Right atrium auricular region (tissue), 2 donors: ENCODE data around the gene OR7G2. TPM values are rescaled to one million over a fixed set of nuclear protein-coding genes. Genes with fewer than 3 reads are reported as not detected.

Experiments used
- DNase-seq: peaks from one replicate; pipeline ENCODE4 v3.0.0-alpha.2; 2019; ENCODE audit warnings: low spot score
- H3K27ac ChIP-seq, 2 donors: fragments of 200-600 bp; sonication (generic); 1 replicate in 1 of 2; 2 replicates in 1 of 2; pipeline ENCODE4 v1.5.1; 2016 to 2019
- H3K27me3 ChIP-seq, 2 donors: fragments of 200-600 bp; sonication (generic); one replicate each; pipeline versions ENCODE4 v1.5.1 to v1.6.0; 2017 to 2019
- H3K36me3 ChIP-seq: fragments of 200-600 bp; sonication (generic); one replicate; pipeline ENCODE4 v1.5.1; 2016
- H3K4me1 ChIP-seq, 2 donors: fragments of 200-600 bp; sonication (generic); one replicate each; pipeline versions ENCODE4 v1.5.1 to v1.6.0; 2017 to 2019
- H3K4me3 ChIP-seq, 2 donors: fragments of 200-600 bp; sonication (generic); 1 replicate in 1 of 2; 2 replicates in 1 of 2; pipeline ENCODE4 v1.5.1; 2017 to 2019; ENCODE audit warnings: mild to moderate bottlenecking in 1 of 2, moderate library complexity in 1 of 2
- H3K9me3 ChIP-seq, 2 donors: fragments of 200-600 bp; sonication (generic); one replicate each; pipeline ENCODE4 v1.5.1; 2019
- CTCF ChIP-seq, 2 donors: fragments of 200-600 bp; sonication (generic); IDR thresholded peaks; one replicate each; pipeline ENCODE4 v1.5.1; 2019; ENCODE audit warnings: antibody characterized with exemption in 2 of 2
- total RNA-seq, 2 donors: library from RNA; depleted of rRNA; stranded (reverse); fragments of >200 nt; gene quantifications; one replicate each; pipeline ENCODE4 v1.1.0, GENCODE V29; 2016

The OR7G2 gene
- total RNA-seq, 2 donors from 2014 or later: not detected

DNA sequence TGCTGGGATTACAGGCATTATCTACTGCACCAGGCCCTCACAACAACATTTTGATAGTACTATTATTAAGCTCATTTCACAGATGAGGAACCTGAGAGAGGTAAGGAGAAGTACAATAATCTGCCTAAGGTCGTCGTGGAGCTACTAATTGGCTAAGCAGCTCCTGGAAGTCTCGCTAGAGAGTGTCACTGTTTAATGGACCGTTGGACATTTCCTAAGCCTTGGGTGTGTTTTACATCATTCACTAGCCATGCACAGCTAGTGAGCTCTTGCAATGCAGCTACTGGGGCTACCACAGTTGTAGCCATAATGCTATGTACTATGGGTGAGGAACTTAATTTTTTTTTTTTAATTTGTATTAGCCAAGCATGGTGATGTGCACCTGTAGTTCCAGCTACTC lies 54.4 kb downstream of the OR7G2 start:
- DNase-seq: no peak
- Histone ChIP-seq H3K27ac (no peak overlapping the region), H3K27me3 (no peaks in the 10 kb centered on the region), H3K9me3 (no peaks in the 10 kb centered on the region), H3K36me3 (no peaks in the 10 kb centered on the region), H3K4me3 (no peak overlapping the region), H3K4me1 (no peaks in the 10 kb centered on the region)
- TF ChIP-seq CTCF (IDR thresholded peaks at IDR 0.05): no peak

Other genes starting within 250 kb of the OR7G2 start
- 10 to 100 TPM in 1 of 2 donors, 1 to 10 TPM in 1; 2.6 to 21.3 TPM for gene MUC16, start 97.1 kb downstream of the OR7G2 start, total RNA-seq
- not detected for gene OR1M1, start 20.4 kb downstream of the OR7G2 start, total RNA-seq
- not detected for gene OR7G1, start 8.3 kb upstream of the OR7G2 start, total RNA-seq
- gene OR7G3, start 19.5 kb upstream of the OR7G2 start, total RNA-seq: not detected
- 10 to 100 TPM in 1 of 2 donors, 1 to 10 TPM in 1; 8.9 to 15.8 TPM for gene ZNF317, start 32.9 kb upstream of the OR7G2 start, total RNA-seq
- gene OR7D2, start 71.5 kb upstream of the OR7G2 start, total RNA-seq: not detected
- not detected for gene OR7D4, start 112.1 kb upstream of the OR7G2 start, total RNA-seq
- gene OR7E24, start 143.5 kb upstream of the OR7G2 start, total RNA-seq: not detected
- 1 to 10 TPM; 7.0 to 8.0 TPM for gene ZNF699, start 202.4 kb upstream of the OR7G2 start, total RNA-seq
- 10 to 100 TPM in 1 of 2 donors, 1 to 10 TPM in 1; 9.4 to 13.3 TPM for gene ZNF559, start 216.7 kb upstream of the OR7G2 start, total RNA-seq